GOT3 (cell line): ENCODE measurements around the gene C5orf58.

ENCODE experiments used
- DNase-seq: peaks from one replicate; lab custom pipeline; 2025; ENCODE audit warnings: mixed read lengths; lab: John Stamatoyannopoulos, UW

C5orf58 gene

DNA sequence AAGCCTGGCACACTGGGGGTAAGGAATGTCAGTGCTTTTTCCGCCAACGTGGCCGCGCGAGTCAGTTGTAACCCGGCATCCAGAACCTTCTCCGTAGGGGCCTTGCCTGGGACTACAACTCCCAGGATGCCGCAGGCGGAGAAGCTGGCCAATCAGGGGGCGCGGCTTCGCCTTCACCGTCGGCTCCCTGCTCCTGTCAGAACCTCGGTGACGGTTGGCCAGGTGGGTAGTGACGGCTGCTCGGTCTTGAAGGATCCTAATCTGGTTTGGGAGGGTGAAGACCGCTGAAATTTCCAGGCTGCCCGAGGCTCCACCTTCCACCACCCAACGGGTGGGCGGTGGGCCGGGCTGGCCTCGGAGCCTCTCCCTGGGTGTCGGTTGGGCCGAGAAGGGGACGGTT lies at the start of gene C5orf58:
C5orf58 (plus strand) TSS at position 200 of the 400 bp plus-strand sequence. CDS start 1,992 bp downstream, outside the sequence.
- DNase-seq, result no peak

DNA sequence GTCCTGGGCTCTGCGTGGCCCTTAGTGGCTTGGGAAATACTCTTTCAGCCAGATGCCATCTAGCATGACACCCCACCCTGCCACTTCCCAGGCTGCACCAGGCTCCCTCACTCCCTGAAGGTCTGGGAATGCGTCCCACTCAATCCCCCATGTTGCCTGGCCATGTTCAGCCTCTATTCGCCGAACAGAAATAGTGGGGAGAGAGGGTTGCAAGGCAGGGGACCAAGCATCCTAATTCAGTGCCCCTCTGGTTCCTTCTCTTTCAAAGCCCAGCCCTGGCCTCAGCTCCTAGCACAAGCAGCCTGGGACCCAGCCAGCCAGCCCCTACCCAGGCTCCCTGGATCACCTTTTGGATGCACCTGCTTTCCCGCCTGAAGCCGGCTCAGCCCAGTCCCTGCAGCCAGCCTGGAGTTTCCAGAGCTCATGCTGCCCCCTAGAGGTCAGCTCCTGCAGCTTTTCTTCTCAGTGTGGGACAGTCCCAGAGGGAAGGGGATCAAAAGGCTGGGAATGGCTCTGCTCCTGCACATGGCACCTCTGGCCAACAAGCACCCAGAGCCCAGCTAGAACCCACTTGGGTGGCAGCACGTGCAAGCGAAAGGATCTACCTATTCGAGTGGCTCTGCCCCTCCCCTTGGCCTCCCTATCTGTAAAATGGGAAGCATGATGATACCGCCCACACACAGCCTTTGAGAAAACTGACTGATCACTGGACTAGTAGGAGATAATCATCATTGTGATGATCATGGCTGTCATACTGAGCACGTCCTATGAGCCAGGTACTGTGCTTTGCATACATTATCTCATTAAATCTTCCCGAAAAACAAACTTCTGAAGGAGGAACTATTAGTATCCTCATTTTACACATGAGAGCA lies 48.7 kb upstream of the C5orf58 start:
- peak; percentile 41 for DNase-seq

- no peak for DNase-seq
Observed at GRCh38 chr5:170184737-170185136, 48.0 kb upstream of the C5orf58 start.

DNA sequence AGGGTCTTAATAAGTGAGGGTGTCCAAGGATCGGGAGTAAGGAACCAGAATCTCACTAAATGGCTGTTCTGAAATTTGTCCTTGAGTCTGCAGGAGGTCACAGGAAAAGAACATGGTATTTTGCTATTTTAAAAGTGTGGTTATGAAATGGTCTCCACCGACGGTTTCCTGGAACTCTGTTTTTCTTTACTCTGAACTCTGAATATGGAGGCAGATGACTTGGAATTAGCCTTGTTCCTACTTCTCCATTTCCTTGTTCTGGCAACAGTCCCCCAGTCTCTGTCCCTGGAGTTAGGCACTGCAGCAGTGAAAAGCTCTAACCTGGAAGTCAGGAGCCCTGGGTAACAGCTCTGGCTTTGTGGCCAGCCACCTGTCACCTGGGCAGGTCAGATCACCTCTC lies 46.6 kb upstream of the C5orf58 start:
- no peak for DNase-seq

- DNase-seq, result no peak
Observed at GRCh38 chr5:170186856-170187255, 45.9 kb upstream of the C5orf58 start.

DNA sequence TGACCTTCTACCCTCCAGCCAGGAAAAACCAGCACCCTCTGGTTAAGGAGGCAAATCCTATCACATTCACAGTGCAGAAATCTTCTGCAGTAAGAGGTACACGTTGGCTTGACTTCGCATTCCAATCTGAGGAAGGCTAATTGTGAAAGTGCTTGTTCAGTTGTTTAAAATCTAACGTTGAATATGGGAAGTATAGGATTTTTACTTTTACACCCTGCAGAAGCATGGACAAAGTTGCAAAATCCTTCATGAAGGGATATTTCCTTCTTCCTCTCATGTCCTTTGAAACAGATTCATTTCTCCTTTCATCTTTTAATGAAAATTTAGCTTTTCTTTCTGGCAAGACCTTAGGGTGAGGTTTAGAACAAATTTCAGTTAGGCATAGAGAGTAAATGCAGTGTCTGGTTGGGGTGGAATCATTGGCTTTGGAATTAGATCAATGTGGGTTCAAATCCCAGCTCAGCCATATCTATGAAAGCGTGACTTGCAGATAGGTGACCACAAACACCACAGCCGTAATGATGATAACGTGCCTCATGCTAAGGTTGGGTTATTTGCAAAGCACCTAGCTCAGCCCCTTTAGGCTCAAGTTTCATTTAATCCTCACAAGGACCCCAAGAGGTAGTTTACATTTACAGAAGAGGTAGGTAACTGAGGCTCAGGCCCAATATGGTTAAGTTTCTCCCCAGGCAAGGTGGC lies 42.2 kb upstream of the C5orf58 start:
- no peak for DNase-seq

DNA sequence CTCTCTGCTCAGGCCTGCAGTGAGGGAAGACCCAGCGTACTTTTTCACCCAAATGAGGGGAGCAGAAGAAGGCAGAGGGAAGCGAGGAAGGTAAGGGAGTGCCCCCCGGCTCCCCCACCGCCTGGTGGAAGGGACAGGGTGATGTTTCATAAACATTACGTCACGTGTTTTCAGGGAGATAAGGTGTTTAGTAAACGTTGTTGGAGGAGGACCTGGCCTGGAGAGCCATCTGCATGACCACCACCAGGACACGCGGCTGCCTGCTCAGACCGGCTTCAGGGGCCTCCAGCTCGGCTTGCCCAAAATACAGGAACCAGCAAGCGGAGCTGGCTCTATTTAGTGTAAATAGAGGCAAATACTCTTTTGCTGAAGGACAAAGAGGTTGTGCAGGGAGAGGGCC lies 40.0 kb upstream of the C5orf58 start:
- DNase-seq, result no peak

DNA sequence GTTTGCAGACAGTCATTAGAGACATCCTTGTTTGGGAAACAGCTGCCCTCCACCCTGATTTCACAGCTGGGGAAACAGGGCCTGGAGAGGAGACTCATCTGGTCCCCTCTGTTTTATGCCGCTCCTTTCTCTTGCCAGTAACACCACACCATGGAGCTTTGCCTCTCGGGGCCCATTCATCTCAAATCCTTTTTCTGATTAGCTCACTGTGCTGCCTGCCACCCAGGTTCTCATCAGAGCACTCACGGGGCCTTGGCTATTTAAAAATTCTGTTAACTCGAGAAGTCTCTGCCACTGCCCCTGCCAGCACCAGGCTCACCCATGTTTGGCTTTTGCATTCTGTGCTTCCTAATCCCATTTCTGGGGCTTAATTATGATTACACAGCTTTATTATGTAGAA lies 36.8 kb upstream of the C5orf58 start:
- DNase-seq, result no peak

GRCh38 chr5:170200876-170201275 lies 31.9 kb upstream of the C5orf58 start:
- no peak for DNase-seq

- DNase-seq, result no peak
Observed at GRCh38 chr5:170201311-170201710, 31.5 kb upstream of the C5orf58 start.

DNA sequence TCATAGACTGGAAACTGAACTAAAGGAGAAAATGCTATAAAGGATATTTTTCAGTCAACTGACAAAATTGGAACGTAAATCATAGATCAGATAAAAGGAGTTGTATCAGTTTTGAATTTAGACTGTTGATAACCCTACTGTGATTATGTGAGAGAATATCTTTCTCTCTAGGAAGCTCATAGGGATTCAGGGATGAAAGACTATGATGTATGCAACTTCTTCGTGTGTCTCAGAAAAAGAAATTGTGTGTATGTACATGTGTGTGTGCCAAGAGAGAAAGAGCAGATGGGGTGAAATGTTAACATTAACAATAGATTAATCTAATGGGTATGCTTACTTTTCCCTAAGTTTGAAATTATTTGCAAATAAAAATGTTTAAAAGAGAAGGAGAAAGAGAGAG lies 30.7 kb upstream of the C5orf58 start:
- no peak for DNase-seq

GRCh38 chr5:170204202-170204601 lies 28.6 kb upstream of the C5orf58 start:
- DNase-seq, result no peak

DNA sequence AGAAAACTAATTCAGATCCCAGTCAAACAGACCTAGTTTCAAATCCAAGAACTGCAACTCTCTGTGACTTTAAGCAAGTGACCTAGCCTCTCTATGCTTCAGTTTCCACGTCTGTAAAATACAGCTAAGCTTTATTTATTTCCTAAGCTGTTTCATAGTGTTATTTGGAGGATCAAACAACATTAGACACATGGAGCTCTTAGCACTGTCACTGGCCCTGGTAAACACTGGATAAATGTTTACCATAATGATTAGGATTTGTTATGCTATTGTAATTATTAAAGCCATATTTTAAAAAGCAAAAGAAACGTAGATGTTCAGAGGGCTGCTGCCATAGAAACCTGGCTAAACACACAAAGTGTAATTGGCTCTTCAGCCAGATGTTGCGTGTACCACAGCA lies 26.6 kb upstream of the C5orf58 start:
- DNase-seq, result no peak

GRCh38 chr5:170206958-170207357 lies 25.8 kb upstream of the C5orf58 start:
- no peak for DNase-seq

DNA sequence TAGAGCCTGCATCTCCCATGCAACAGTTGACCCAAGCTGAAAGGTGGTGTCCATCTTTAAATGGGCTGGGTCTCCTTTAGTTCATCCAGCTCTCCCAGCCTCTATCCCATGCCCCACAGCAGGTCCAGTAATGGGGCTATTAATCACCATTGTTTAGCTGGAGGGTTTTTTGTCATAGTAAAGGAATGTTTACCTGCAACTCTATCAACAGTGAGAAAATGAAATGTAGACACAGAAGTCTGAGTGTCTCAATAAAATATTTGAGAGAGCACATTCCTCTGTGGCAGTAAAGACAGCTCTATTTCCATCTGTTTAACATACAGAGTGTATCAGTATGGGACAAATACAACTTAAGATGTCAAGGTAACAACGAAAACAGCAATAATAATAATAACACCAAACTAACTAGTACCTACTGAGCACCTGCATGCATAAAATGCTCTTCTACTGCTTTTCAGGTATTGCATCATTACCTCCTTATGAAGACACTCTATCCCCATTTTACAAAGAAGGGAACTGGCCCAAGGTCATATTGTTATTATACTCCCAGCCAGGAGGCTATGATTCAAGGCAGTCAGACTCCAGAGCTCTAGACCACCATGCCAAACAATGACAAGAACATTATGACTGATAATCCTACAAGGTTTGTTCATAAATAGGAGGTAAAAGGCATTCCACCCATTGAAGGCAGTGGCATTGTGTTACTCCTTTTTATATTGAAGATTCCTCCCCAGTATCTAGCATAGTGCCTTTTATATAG lies 21.0 kb upstream of the C5orf58 start:
- DNase-seq, result no peak

GRCh38 chr5:170216257-170216864 lies 16.4 kb upstream of the C5orf58 start:
- DNase-seq, result no peak

GRCh38 chr5:170217831-170218230 lies 15.0 kb upstream of the C5orf58 start:
- no peak for DNase-seq

DNA sequence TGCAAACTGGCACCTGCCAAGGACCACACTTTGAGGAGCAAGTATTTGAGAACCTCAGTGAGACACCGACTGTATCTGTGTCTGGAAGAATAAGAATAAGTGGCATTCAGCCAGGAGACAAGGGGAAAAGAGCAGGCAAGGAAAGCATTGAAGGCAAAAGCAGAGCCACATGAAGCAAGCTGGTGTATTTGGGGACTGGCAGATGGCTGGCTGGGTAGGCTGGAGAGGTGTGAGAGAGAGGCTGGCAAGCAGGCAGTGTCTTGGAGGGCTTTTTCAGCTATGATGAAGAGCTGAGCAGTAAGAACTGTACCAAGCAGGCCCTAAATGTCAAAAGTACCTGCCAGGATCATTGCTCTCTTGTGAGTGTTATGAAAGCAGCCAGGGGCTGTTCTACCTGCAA lies 14.1 kb upstream of the C5orf58 start:
- no peak for DNase-seq

GRCh38 chr5:170219615-170220014 lies 13.2 kb upstream of the C5orf58 start:
- no peak for DNase-seq

GRCh38 chr5:170220191-170220590 lies 12.6 kb upstream of the C5orf58 start:
- DNase-seq, result no peak

DNA sequence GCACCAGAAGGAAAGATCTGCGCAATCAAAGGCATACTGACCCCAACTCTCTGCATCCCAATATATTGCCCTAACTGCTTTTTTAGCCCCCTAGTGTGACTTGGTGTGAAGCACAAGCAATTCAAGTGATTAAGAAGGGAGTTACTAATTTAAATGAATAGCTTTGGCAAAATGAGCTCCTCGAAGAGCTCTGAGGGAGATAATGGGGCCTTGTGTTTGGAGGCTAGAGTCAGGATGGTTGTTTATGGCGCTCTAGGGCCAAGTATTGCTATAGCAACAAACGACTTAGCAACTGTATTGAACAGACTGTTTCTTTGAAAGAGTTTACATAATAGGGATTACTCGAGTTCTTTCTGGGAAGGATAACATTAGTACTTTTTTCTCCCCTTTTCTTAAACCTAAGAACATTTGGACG lies 11.5 kb upstream of the C5orf58 start:
- DNase-seq, result no peak

- DNase-seq, result no peak
Observed at GRCh38 chr5:170223360-170223759, 9.4 kb upstream of the C5orf58 start.
